Thyroid gland (tissue), 4 donors: ENCODE measurements around the gene SLC45A1.

ENCODE experiments used
- POLR2A ChIP-seq, 2 donors: fragments of 450-650 bp; IDR thresholded peaks; one replicate each; pipeline ENCODE4 v1.6.1; 2017; ENCODE audit warnings: antibody characterized with exemption in 2 of 2, mild to moderate bottlenecking in 2 of 2, moderate library complexity in 1 of 2
- TF ChIP-seq, protein P1 (sequence below), 6 experiments: fragments of 200-600 bp in 3 of 6; fragments of 450-650 bp in 3 of 6; sonication (generic) in 3 of 6; IDR thresholded peaks; one replicate each; pipeline ENCODE4 v1.5.1; 2016 to 2019; ENCODE audit warnings: antibody characterized with exemption in 6 of 6, mild to moderate bottlenecking in 2 of 6, inconsistent platforms in 1 of 6, moderate library complexity in 1 of 6

DNA sequence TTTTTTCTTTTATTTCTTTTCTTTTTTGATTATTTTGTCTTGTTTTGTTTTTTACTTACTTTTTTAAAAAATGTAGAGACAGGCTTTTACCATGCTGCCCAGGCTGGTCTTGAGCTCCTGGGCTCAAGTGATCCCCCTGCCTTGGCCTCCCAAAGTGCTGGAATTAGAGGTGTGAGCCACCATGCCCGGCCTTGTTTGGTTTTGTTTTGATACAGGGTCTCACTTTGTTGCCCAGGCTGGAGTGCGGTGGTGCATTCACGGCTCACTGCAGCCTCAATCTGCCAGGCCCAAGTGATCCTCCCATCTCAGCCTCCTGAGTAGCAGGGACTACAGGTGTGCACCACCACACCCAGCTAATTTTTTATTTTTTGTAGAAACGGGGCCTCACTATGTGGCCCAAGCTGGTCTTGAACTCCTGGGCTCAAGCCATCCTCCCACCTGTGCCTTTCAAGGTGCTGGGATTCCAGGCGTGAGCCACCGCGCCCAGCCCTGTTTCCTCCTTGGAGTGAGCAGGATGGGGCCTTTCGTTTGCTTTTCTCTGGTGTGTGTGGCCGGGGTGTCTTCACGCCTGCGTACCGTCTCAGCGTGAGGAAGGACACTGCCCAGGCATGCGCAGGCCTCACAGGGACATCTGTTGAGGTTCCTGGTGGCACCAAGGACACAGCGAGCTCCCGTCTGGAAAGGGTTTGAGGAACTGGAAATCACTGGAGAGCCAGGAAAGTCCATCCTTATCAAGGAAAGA lies 15.5 kb downstream of the SLC45A1 start:
- TF ChIP-seq, protein P1, sequence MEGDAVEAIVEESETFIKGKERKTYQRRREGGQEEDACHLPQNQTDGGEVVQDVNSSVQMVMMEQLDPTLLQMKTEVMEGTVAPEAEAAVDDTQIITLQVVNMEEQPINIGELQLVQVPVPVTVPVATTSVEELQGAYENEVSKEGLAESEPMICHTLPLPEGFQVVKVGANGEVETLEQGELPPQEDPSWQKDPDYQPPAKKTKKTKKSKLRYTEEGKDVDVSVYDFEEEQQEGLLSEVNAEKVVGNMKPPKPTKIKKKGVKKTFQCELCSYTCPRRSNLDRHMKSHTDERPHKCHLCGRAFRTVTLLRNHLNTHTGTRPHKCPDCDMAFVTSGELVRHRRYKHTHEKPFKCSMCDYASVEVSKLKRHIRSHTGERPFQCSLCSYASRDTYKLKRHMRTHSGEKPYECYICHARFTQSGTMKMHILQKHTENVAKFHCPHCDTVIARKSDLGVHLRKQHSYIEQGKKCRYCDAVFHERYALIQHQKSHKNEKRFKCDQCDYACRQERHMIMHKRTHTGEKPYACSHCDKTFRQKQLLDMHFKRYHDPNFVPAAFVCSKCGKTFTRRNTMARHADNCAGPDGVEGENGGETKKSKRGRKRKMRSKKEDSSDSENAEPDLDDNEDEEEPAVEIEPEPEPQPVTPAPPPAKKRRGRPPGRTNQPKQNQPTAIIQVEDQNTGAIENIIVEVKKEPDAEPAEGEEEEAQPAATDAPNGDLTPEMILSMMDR (IDR thresholded peaks at IDR 0.05) = no peak
- TF ChIP-seq POLR2A (IDR thresholded peaks at IDR 0.05) = no peak
